HPDE6-E6E7 (cell line): ENCODE measurements around the gene PCBP3.
"Not testable (repeated sequence)": the region's sequence is repeated elsewhere in the genome, so short reads cannot be mapped to it uniquely, and the experiment has no call there.

Experiments used
- DNase-seq: peaks from one replicate; pipeline ENCODE4 v3.0.0; 2011; ENCODE audit warnings: missing footprints; ENCODE audit errors: extremely low spot score

PCBP3 gene

DNA sequence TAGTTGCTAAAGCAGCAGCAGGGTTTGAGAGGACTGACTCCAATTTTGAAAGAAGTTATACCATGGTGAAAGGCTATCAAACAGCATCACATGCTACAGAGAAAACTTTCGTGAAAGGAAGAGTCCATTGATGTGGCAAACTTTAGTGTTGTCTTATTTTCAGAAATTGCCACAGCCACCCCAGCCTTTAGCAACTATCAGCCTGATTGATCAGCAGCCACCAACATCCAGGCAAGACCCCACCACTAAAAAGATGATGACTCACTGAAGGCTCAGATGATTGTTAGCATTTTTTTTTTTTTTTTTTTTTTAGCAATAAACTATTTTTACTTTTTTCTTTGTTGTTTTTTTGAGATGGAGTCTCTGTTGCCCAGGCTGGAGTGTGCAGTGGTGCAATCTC is 35.3 kb downstream of the PCBP3 start:
- not testable (repeated sequence) for DNase-seq

DNA sequence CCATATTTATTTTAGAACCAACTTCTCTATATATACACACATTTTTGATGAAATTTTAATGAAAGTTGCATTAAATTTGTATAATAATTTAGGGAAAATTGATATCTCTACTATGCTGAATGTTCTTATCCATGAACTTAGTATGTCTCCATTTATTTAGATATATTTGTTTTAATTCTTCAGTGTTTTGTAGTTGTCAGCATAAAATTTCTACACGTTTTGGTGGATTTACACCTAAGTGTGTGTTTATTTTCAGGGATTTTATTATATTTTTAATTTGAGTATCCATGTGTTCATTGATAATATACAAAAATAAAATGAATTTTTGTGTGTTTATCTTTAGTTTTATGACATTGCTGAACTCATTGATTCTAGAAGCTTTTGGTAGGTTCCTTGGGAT is 36.7 kb downstream of the PCBP3 start:
- DNase-seq: no peak

GRCh38 chr21:45695086-45695485 is 51.6 kb downstream of the PCBP3 start:
- DNase-seq: no peak

- DNase-seq: no peak
Measured at GRCh38 chr21:45698493-45699184, 55.1 kb downstream of the PCBP3 start.

DNA sequence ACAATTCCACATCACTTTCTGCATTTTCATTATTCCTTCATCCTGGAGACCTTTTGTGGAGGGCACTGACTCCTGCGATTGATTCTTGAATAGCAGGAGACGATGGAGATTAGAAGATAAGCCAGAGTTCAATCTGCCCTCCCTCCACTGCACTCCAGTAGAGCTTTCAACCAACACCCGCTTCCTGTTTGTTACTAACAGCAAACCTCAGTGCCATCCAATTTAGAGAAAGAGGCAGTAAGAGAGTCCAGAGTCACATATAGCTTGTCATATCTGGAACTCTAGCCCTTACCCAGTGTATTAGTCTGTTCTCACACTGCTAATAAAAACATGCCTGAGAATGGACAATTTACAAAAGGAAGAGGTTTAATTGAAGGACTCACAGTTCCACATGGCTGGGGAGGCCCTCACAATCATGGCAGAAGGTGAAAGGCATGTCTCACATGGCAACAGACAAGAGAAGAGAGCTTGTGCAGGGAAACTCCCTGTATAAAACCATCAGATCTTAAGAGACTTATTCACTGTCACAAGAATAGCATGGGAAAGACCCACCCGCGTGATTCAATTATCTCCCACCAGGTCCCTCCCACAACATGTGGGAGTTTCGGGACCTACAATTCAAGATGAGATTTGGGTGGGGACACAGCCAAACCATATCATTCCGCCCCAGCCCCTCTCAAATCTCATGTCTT is 55.9 kb downstream of the PCBP3 start:
- DNase-seq: no peak

GRCh38 chr21:45699966-45700365 is 56.4 kb downstream of the PCBP3 start:
- DNase-seq: no peak

GRCh38 chr21:45700461-45700860 is 56.9 kb downstream of the PCBP3 start:
- no peak for DNase-seq

DNA sequence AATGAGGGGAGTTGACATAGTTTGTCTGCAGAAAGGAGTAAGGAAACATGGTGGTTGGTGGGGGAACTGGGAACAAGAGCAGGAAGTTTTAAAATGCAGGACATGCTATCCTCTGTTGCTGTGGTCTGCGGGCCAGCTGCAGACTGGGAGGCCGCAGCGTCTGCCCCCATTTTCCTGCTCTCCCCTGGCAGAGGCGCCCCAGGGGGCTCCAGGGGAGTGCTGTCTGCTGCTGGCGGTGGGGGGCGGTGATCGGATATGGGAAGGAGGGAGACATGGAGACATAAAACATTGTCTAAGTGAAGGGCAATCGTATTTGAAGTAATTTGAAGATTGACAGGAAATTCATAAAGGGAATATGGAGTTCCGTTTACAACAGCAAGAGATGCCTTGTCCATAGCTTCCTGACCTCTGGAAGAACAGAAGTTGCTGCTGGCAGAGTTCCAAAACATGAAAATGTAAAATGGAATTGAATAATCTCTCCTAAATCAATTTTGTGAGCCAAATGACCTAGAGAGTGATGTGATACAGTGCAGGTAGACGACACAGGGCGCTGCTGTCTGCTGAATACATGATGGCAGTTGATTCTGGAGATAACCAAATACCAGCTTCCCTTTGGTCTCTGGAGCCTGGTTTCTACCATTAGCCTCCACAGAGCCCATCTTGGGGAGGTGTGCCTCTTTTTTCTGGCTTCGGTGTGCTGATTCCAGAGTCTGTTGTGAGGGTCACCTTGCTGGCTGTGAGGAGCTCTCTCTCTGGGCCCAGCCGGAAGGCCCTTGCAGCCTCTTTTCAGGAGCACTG is 61.0 kb downstream of the PCBP3 start:
- DNase-seq: no peak

- DNase-seq: no peak
Measured at GRCh38 chr21:45706299-45706698, 62.8 kb downstream of the PCBP3 start.

DNA sequence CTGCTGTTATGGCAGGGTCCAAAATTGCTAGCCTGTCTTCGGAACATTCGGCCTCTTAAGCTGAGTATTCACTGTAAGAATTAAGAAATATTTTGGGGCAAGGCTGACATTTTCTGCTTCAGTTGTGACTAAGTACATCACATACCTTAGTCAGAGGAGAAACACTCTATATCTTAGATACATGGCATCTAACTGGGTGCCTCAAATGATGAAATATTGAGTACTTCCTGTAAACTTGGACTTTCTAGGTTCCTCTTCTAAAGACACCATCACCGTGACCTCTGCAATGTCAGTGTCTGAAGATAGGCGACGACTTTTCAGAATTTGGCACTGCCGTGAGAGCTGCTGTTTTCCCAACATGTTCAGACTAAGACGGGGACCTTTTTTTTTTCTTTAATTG is 65.6 kb downstream of the PCBP3 start:
- no peak for DNase-seq

DNA sequence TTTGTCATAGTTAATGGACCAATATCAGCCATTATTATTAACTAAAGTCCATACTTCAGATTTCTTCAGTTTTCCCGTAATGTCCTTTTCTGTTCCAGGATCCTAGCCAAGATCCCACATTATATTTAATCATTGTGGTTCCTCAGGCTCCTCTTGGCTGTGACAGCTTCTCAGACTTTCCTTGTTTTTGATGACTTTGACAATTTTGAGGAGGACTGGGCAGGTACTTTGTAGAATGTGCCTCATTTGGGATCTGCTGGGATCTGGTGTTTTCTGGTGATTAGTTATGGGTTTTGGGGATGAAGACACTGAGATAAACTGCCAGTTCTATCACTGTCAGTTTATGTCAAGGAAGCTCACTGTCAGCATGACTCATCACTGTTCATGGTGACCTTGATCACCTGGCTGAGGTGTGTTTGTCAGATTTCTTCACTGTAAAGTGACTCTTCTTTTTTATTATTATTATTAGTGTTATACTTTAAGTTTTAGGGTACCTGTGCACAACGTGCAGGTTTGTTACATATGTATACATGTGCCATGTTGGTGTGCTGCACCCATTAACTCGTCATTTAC is 66.3 kb downstream of the PCBP3 start:
- no peak for DNase-seq

GRCh38 chr21:45710306-45710705 is 66.8 kb downstream of the PCBP3 start:
- DNase-seq: not testable (repeated sequence)

DNA sequence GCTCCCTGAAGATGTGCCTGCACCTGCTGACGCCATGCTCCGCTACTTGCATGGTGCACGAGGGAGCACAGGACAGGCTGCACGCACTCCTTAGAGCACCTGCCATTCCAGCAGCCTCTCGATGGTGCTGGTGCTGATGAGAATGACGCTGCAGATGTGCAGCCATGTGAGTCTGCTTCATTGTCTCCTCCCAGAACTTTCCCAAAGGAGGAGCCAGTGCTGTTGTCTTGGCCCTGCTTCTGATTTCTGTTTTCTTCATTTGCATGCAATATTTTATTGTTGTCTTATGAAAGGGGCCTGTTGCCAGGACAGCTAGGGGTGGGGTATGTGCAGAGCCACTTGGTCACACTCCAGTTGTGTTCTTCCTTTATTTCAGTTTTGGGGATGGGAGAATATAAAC is 70.1 kb downstream of the PCBP3 start:
- DNase-seq: no peak

- no peak for DNase-seq
Measured at GRCh38 chr21:45715441-45715840, 71.9 kb downstream of the PCBP3 start.

DNA sequence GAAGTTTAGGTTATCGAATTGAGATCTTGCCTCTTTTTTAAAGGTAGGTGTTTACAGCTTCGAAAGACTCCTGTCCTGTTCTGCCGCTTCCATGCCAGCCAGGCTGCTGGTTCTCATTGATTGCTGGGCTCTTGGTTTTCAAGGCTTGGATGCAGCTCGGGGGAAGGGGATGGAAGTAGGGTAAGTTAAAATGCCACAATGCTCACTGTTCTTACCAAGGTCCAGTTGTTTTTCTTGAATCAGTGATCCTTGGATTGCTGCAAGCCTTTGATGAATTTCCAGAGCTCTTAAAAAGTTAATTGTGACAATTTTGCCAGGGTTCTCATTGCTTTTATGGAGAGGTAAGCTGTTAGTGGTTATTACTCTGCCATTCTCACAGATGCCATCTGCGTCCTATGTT is 74.9 kb downstream of the PCBP3 start:
- no peak for DNase-seq

- DNase-seq: no peak
Measured at GRCh38 chr21:45719177-45719802, 75.8 kb downstream of the PCBP3 start.

DNA sequence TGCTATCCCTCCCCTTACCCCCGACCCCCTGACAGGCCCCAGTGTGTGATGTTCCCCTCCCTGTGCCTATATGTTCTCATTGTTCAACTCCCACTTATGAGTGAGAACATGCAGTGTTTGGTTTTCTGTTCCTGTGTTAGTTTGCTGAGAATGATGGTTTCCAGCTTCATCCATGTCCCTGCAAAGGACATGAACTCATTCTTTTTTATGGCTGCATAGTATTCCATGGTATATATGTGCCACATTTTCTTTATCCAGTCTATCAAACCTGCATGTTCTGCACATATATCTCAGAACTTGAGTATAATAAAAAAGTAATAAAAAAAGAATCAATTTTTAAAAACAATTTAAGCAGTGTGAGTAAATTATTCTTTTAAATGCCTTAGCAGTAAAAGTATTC is 76.7 kb downstream of the PCBP3 start:
- DNase-seq: not testable (repeated sequence)

GRCh38 chr21:45721671-45722070 is 78.1 kb downstream of the PCBP3 start:
- DNase-seq: no peak

DNA sequence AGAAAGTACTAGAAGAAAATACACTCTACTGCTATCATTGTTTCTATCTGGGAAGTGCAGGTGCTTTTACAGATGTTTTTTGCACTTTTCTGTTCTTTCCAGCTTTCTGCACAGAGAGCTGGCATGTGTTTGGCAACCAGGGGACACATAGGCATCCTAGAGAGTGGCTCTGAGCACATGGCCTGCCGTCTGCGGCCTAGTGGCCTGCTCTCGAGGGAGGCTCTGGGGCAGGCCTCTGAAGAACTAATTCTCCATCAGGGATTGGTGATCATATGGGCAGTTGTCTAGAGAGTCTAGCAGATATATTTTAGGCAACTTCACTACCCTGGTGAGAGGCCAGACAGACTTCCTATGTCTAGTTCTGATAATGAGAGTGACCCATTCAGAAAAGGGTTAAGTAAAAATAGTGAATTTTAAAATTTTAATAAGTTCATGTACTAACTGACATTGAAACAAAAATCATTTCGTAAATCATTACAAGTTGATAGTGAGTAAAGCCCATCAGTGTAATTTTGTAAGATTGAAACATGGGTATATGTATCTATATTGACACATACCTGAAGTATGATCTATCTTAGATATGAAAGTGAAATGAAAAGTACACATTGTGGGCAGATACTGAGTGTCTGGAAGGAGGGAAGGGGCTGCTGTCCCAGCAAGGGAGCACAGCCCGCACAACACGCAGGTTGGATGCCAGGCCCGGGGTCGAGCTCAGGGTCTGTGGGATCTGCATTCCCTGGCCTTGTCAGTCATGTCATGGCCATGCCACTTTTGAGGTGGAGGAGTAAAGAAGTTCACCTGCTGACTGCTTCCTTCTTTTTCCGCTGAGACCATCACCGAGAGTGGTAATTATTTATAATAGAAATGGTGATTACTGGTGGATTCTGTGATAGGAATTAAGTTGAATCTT is 79.8 kb downstream of the PCBP3 start:
- DNase-seq: no peak

- DNase-seq: no peak
Measured at GRCh38 chr21:45724345-45724961, 80.9 kb downstream of the PCBP3 start.
